Keratinocyte (primary cell): ENCODE measurements around the gene DPP9. TPM values are rescaled to one million over a fixed set of nuclear protein-coding genes. Genes with fewer than 3 reads are reported as not detected.

Source experiments
- DNase-seq: peaks from one replicate; pipeline ENCODE4 v3.0.0-alpha.2; 2011; ENCODE audit warnings: low read depth, missing footprints, low spot score
- FAIRE-seq: peaks from 2 replicates; lab custom pipeline; 2011; peaks lifted over from hg19 to GRCh38; lab: Jason Lieb, UNC
- H2AFZ ChIP-seq: 2 replicates; pipeline ENCODE4 v1.6.0; 2012; ENCODE audit warnings: low read length, control low read depth, inconsistent platforms; ENCODE audit not compliant: control insufficient read depth
- H3K27ac ChIP-seq: 2 replicates; pipeline ENCODE4 v1.5.1; 2011; ENCODE audit warnings: low read length; ENCODE audit not compliant: control insufficient read depth, insufficient read depth
- H3K27me3 ChIP-seq: 3 replicates; pipeline ENCODE4 v1.6.0; 2011; ENCODE audit warnings: low read length; ENCODE audit not compliant: control insufficient read depth, insufficient read depth; ENCODE audit errors: extremely low read depth
- H3K36me3 ChIP-seq, 2 experiments: 2 replicates in 1 of 2; 3 replicates in 1 of 2; pipeline ENCODE4 v1.5.1; 2011; ENCODE audit warnings: low read length in 2 of 2, mild to moderate bottlenecking in 1 of 2; ENCODE audit not compliant: control insufficient read depth in 2 of 2, insufficient read depth in 2 of 2; ENCODE audit errors: extremely low read depth in 1 of 2
- H3K4me1 ChIP-seq: 3 replicates; pipeline ENCODE4 v1.5.1; 2011; ENCODE audit warnings: low read length; ENCODE audit not compliant: control insufficient read depth, insufficient read depth; ENCODE audit errors: extremely low read depth
- H3K4me2 ChIP-seq: 3 replicates; pipeline ENCODE4 v1.6.0; 2011; ENCODE audit warnings: low read depth, low read length; ENCODE audit not compliant: control insufficient read depth, insufficient read depth; ENCODE audit errors: extremely low read depth
- H3K4me3 ChIP-seq, 3 experiments: fragments of 200-600 bp in 1 of 3; sonication (generic) in 1 of 3; 2 replicates in 2 of 3; 3 replicates in 1 of 3; pipeline ENCODE4 v1.5.1; 2011 to 2016; ENCODE audit warnings: low read length in 3 of 3, mild to moderate bottlenecking in 3 of 3, control low read depth in 2 of 3, inconsistent platforms in 1 of 3, low read depth in 1 of 3, mixed read lengths in 1 of 3, mixed run types in 1 of 3, moderate library complexity in 1 of 3; ENCODE audit not compliant: control insufficient read depth in 2 of 3, insufficient read depth in 2 of 3; ENCODE audit errors: extremely low read depth in 1 of 3
- H3K79me2 ChIP-seq: 2 replicates; pipeline ENCODE4 v1.6.0; 2012; ENCODE audit warnings: low read length; ENCODE audit not compliant: control insufficient read depth, insufficient read depth
- H3K9ac ChIP-seq: 3 replicates; pipeline ENCODE4 v1.6.0; 2011; ENCODE audit warnings: low read length; ENCODE audit not compliant: control insufficient read depth, insufficient read depth; ENCODE audit errors: extremely low read depth
- H3K9me1 ChIP-seq: 3 replicates; pipeline ENCODE4 v1.6.0; 2011; ENCODE audit warnings: low read length; ENCODE audit not compliant: control insufficient read depth, insufficient read depth; ENCODE audit errors: extremely low read depth
- H3K9me3 ChIP-seq: 2 replicates; pipeline ENCODE4 v1.5.1; 2012; ENCODE audit warnings: low read depth, low read length; ENCODE audit not compliant: control insufficient read depth
- H4K20me1 ChIP-seq: 3 replicates; pipeline ENCODE4 v1.6.0; 2011; ENCODE audit warnings: low read length; ENCODE audit not compliant: control insufficient read depth, insufficient read depth; ENCODE audit errors: extremely low read depth
- EZH2 ChIP-seq: IDR thresholded peaks from one replicate; pipeline ENCODE4 v1.6.1; 2012; ENCODE audit warnings: inconsistent platforms, mild to moderate bottlenecking, low read length, moderate library complexity
- dilution Hi-C: fragments of 300-500 bp; cut with MboI; formaldehyde crosslinking; loops from one replicate; pipeline ENCODE4 v1.7.0; 2020; ENCODE audit warnings: low sequenced_read_pairs; ENCODE audit not compliant: extremely low pct_ligation_motif_present
- polyA plus RNA-seq, 5 experiments: library from polyadenylated mRNA; depleted of rRNA in 3 of 5; stranded (reverse) in 3 of 5; stranded (forward) in 1 of 5; unstranded in 1 of 5; fragments of >200 nt; gene quantifications; 1 replicate in 1 of 5; 2 replicates in 3 of 5; 3 replicates in 1 of 5; pipeline versions ENCODE4 v1.2.1 to v1.2.3, GENCODE V29; 2011 to 2012; ENCODE audit warnings: missing spikeins in 2 of 5, low read depth in 1 of 5, low replicate concordance in 1 of 5
- TF ChIP-seq, protein P1 (sequence below), 3 experiments: IDR thresholded peaks in 1 of 3; conservative IDR thresholded peaks in 1 of 3; optimal IDR thresholded peaks in 1 of 3; 2 replicates in 2 of 3; 3 replicates in 1 of 3; pipeline versions ENCODE3 to v1.5.1; 2011; ENCODE audit warnings: low read length in 3 of 3, mild to moderate bottlenecking in 3 of 3, moderate library complexity in 2 of 3, control low read depth in 1 of 3, inconsistent platforms in 1 of 3; ENCODE audit not compliant: insufficient read depth in 2 of 3; ENCODE audit errors: extremely low read depth in 1 of 3

Gene DPP9
- polyA plus RNA-seq, 1 donor (not counting 4 experiments of a cell fraction or from before 2014, with no cell fraction given) = 19.2 TPM

DNA sequence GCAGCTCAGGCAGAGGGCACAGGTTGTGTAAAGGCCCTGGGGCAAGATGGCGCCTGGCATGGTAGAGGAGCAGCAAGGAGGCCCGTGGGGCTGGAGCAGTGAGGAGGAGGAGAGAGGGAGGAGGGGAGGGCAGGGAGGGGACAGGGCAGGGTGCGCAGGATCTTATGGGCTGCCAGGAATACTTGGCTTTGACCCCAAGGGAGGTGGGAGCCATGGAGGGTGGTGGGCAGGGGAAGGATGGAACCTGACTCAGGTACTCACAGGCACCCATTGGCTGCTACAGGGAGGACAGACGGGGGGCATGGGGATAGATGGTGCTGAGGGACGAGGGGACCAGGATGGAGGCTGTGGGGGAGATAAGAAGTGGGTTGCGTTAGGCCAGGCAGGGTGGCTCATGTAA, 81.0 kb downstream of the DPP9 start:
- peaks cover 21% of the 10 kb centered on the region for H3K79me2 ChIP-seq
- H3K4me2 ChIP-seq = no peak overlapping the region
- H3K9ac ChIP-seq = no peak overlapping the region
- no peaks in the 10 kb centered on the region for H4K20me1 ChIP-seq
- no peak for FAIRE-seq
- H3K36me3 ChIP-seq = peaks cover 0 to 2% of the 10 kb centered on the region in 2 experiments
- H2AFZ ChIP-seq = no peak overlapping the region
- peaks cover 24% of the 10 kb centered on the region for H3K4me1 ChIP-seq
- no peaks in the 10 kb centered on the region for H3K27me3 ChIP-seq
- DNase-seq = no peak
- no peak overlapping the region for H3K4me3 ChIP-seq
- dilution Hi-C loops = no loop called here
- TF ChIP-seq EZH2 = no peak
- TF ChIP-seq, protein P1, sequence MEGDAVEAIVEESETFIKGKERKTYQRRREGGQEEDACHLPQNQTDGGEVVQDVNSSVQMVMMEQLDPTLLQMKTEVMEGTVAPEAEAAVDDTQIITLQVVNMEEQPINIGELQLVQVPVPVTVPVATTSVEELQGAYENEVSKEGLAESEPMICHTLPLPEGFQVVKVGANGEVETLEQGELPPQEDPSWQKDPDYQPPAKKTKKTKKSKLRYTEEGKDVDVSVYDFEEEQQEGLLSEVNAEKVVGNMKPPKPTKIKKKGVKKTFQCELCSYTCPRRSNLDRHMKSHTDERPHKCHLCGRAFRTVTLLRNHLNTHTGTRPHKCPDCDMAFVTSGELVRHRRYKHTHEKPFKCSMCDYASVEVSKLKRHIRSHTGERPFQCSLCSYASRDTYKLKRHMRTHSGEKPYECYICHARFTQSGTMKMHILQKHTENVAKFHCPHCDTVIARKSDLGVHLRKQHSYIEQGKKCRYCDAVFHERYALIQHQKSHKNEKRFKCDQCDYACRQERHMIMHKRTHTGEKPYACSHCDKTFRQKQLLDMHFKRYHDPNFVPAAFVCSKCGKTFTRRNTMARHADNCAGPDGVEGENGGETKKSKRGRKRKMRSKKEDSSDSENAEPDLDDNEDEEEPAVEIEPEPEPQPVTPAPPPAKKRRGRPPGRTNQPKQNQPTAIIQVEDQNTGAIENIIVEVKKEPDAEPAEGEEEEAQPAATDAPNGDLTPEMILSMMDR (optimal IDR thresholded peaks at IDR 0.05 in 1 of 3, IDR thresholded peaks at IDR 0.05 in 1 of 3, conservative IDR thresholded peaks at IDR 0.05 in 1 of 3; ENCODE audit: extremely low read depth in 1 of 3, insufficient read depth in 2 of 3, low read length in 3 of 3) = no peak
- H3K27ac ChIP-seq = no peak overlapping the region
- no peaks in the 10 kb centered on the region for H3K9me3 ChIP-seq
- H3K9me1 ChIP-seq = no peaks in the 10 kb centered on the region

DNA sequence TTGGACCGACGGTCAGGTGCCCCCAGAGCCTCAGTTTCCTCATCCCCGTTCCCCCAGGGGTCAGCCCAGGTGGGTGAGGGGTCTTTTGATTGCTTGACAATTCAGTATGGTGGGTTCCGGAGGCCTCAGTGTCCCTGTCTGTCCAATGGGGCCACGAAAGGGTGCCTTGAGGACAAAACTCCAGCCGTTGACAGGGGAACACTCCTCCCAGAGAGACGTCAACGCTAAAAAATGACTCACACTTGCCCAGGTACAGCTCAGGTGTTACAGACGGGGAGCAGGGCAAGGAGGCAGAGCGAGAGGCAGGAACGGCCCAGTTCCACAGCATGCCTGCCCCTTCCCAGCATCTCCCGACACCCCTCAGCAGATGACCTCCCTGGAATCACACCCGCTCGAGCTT, 82.5 kb downstream of the DPP9 start:
- Histone ChIP-seq H3K79me2 (peaks cover 19% of the 10 kb centered on the region), H3K9me3 (no peaks in the 10 kb centered on the region), H3K27ac (peak overlapping the region; percentile 64), H4K20me1 (no peaks in the 10 kb centered on the region), H3K9ac (peak overlapping the region; percentile 81), H3K4me3 (peak overlapping the region; percentile 70 to 98 (median 89)), H3K4me1 (peaks cover 26% of the 10 kb centered on the region), H3K27me3 (no peaks in the 10 kb centered on the region), H2AFZ (no peak overlapping the region), H3K9me1 (no peaks in the 10 kb centered on the region), H3K4me2 (peak overlapping the region; percentile 98), H3K36me3 (no peaks in the 10 kb centered on the region)
- FAIRE-seq = peak; percentile 71
- TF ChIP-seq, protein P1 (optimal IDR thresholded peaks at IDR 0.05 in 1 of 3, IDR thresholded peaks at IDR 0.05 in 1 of 3, conservative IDR thresholded peaks at IDR 0.05 in 1 of 3; ENCODE audit: extremely low read depth in 1 of 3, insufficient read depth in 2 of 3, low read length in 3 of 3) = no peak
- TF ChIP-seq EZH2 = no peak
- DNase-seq = no peak
- dilution Hi-C loops = no loop called here
